Bronchial epithelial cell (primary cell): ENCODE results near the gene UGCG. TPM values are rescaled to one million over a fixed set of nuclear protein-coding genes. Genes with fewer than 3 reads are reported as not detected.
"Not testable (repeated sequence)": the region's sequence is repeated elsewhere in the genome, so short reads cannot be mapped to it uniquely, and the experiment has no call there.

Experiments used
- DNase-seq: peaks from one replicate; pipeline ENCODE4 v3.0.0-alpha.2; 2010; ENCODE audit warnings: low read depth
- FAIRE-seq: peaks from 2 replicates; lab custom pipeline; 2011; peaks lifted over from hg19 to GRCh38; lab: Jason Lieb, UNC
- H3K27me3 ChIP-seq: 2 replicates; pipeline ENCODE4 v1.5.1; 2011; ENCODE audit warnings: low read length; ENCODE audit not compliant: control insufficient read depth, insufficient read depth
- H3K36me3 ChIP-seq: 2 replicates; pipeline ENCODE4 v1.5.1; 2011; ENCODE audit warnings: low read length; ENCODE audit not compliant: control insufficient read depth, insufficient read depth
- H3K4me3 ChIP-seq: 2 replicates; pipeline ENCODE4 v1.5.1; 2011; ENCODE audit warnings: mild to moderate bottlenecking, low read depth, low read length, control low read depth
- total RNA-seq: library from RNA; depleted of rRNA; stranded (reverse); fragments of >200 nt; gene quantifications from 2 replicates; pipeline ENCODE4 v1.2.1, GENCODE V29; 2014
- TF ChIP-seq, protein P1 (sequence below): IDR thresholded peaks from 2 replicates; pipeline ENCODE4 v1.5.1; 2011; ENCODE audit warnings: mild to moderate bottlenecking, moderate library complexity, low read length, control low read depth, inconsistent platforms; ENCODE audit not compliant: insufficient read depth, severe bottlenecking

The UGCG gene
- total RNA-seq, 1 donor from 2014 or later = 65.0 TPM

GRCh38 chr9:111943200-111943599 lies 46.6 kb downstream of the UGCG start:
- FAIRE-seq = no peak
- TF ChIP-seq, protein P1, sequence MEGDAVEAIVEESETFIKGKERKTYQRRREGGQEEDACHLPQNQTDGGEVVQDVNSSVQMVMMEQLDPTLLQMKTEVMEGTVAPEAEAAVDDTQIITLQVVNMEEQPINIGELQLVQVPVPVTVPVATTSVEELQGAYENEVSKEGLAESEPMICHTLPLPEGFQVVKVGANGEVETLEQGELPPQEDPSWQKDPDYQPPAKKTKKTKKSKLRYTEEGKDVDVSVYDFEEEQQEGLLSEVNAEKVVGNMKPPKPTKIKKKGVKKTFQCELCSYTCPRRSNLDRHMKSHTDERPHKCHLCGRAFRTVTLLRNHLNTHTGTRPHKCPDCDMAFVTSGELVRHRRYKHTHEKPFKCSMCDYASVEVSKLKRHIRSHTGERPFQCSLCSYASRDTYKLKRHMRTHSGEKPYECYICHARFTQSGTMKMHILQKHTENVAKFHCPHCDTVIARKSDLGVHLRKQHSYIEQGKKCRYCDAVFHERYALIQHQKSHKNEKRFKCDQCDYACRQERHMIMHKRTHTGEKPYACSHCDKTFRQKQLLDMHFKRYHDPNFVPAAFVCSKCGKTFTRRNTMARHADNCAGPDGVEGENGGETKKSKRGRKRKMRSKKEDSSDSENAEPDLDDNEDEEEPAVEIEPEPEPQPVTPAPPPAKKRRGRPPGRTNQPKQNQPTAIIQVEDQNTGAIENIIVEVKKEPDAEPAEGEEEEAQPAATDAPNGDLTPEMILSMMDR = no peak
- no peak for DNase-seq
- Histone ChIP-seq H3K4me3 (no peak overlapping the region), H3K36me3 (no peaks in the 10 kb centered on the region), H3K27me3 (no peaks in the 10 kb centered on the region)

DNA sequence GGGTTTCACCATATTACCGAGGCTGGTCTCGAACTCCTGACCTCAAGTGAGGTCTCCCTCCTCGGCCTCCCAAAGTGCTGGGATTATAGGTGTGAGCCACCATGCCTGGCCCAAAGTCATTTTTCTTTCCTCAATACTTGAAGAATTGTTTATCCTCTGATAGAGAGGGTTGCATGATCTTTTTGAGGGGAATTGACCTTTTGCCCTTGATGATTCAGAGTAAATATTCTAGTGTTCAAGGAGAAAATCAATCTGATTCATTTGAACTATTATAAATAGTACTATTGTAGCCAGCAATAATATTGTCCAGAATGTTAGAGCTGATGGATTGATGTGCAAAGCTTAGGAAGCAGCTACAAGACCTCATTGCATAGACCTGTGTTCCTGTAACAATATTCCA lies 47.1 kb downstream of the UGCG start:
- DNase-seq (no peak), FAIRE-seq (no peak)
- Histone ChIP-seq H3K4me3 (no peak overlapping the region), H3K27me3 (no peaks in the 10 kb centered on the region), H3K36me3 (no peaks in the 10 kb centered on the region)
- TF ChIP-seq, protein P1 = no peak

GRCh38 chr9:111944241-111944866 lies 47.7 kb downstream of the UGCG start:
- FAIRE-seq = no peak
- no peaks in the 10 kb centered on the region for H3K36me3 ChIP-seq
- TF ChIP-seq, protein P1 = no peak
- H3K27me3 ChIP-seq = no peaks in the 10 kb centered on the region
- DNase-seq = peak; percentile 67
- no peak overlapping the region for H3K4me3 ChIP-seq

GRCh38 chr9:111945216-111945615 lies 48.6 kb downstream of the UGCG start:
- Histone ChIP-seq H3K4me3 (no peak overlapping the region), H3K36me3 (no peaks in the 10 kb centered on the region), H3K27me3 (no peaks in the 10 kb centered on the region)
- no peak for FAIRE-seq
- no peak for DNase-seq
- TF ChIP-seq, protein P1 = no peak

DNA sequence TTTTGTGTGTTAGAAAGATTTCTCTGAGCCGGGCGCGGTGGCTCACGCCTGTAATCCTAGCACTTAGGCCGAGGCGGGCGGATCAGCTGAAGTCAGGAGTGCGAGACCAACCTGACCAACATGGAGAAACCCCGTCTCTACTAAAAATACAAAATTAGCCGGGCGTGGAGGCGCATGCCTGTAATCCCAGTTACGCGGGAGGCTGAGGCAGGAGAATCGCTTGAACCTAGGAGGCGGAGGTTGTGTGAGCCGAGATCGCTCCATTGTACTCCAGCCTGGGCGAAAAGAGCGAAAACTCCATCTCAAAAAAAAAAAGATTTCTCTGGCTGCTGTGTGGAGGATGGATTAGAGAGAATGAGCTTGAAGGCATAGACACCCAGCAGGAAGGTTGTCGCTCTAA lies 51.5 kb downstream of the UGCG start:
- not testable (repeated sequence) for H3K4me3 ChIP-seq, FAIRE-seq, DNase-seq, H3K36me3 ChIP-seq, H3K27me3 ChIP-seq

DNA sequence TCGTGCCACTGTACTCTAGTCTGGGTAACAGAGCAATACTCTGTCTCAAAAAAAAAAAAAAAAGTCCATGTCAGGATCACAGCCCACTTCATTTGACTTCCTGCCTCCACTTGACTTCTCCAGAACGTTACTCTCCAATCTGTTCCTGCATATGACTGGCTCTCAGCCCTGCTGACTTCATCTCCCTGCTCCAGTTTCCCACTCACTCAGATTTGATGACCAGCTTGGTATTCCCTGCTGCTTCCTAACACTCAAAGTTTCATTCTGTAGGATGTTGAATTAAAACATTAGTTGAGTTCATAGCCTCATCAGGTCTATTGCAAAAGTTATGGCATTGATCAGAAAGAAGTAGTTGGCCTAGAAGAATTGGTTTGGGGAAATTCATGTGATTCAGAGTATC lies 52.3 kb downstream of the UGCG start:
- no peak overlapping the region for H3K4me3 ChIP-seq
- no peak for FAIRE-seq
- no peak for DNase-seq
- no peaks in the 10 kb centered on the region for H3K27me3 ChIP-seq
- H3K36me3 ChIP-seq = no peaks in the 10 kb centered on the region
- TF ChIP-seq, protein P1 = no peak
